HG03103 (cell line): Measurements from ENCODE around the gene LYST.
A peak's percentile ranks its signal among the peaks of the same experiment; 100 is the strongest.
"Not testable (repeated sequence)": the region's sequence is repeated elsewhere in the genome, so short reads cannot be mapped to it uniquely, and the experiment has no call there.

Experiments
- ATAC-seq: cut with Tn5 transposase; IDR thresholded peaks from one replicate; pipeline ENCODE4 v1.9.1; 2021; ENCODE audit warnings: low read depth; ENCODE audit not compliant: unreplicated experiment

The LYST gene

GRCh38 chr1:235863699-235864093 lies 3.0 kb downstream of the LYST start:
- ATAC-seq: no peak

DNA sequence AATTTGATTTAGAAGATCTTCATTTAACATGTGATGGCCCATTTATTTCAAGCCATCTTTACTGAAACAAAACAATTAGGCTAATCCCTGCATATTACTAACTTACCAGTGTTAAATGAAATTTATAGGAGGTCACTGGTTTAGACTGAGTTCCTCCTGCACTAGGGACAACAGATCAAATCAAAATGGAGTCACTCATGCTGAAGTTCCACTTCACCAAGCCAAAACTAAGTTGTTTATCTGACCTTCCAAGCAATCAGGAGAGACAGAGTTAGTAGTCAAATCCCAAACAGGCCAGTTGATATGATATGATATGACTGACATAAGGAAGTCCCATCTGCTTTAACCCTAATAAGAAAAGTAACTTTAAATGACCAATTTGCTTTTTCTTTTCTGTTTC lies 4.8 kb downstream of the LYST start:
- ATAC-seq: no peak

- ATAC-seq: no peak
These were observed 5.9 kb downstream of the LYST start for GRCh38 chr1:235860829-235861228.

GRCh38 chr1:235859789-235860188 lies 6.9 kb downstream of the LYST start:
- no peak for ATAC-seq

DNA sequence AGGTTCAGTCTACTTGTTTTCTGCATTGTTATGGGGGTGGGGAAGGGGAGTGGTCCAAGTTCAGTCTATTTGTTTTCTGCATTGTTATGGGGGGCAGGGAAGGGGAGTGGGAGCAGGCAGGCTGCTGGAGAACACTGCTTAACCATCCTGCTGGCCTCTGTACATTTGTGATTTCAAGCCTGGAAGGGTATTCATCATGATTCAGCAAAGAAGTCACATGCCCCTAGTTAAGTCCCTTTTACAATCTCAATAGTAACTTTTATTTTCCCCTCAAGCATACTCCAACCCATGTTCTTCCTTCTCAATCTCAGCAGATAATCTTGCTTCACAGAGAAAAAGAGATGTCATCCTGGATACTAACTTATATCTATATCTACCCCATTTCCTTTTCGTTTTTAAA lies 7.9 kb downstream of the LYST start:
- no peak for ATAC-seq

DNA sequence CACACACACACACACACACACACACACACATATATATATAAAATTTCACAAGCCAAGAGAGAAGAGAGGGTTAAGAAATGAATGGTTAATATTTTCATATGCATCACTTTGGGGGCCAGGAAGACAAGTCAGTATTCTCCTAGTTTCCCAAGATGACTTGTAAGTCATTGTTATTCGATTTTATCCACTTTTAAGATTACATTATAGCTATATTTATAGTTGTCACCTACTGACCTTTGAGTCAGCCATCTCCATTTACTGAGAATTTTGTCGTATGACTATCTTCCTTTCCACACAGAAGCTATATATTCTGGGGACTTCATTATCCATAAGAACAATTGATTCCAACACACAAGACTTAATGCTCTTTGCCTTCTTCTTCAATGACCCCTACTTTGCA lies 8.9 kb downstream of the LYST start:
- no peak for ATAC-seq

DNA sequence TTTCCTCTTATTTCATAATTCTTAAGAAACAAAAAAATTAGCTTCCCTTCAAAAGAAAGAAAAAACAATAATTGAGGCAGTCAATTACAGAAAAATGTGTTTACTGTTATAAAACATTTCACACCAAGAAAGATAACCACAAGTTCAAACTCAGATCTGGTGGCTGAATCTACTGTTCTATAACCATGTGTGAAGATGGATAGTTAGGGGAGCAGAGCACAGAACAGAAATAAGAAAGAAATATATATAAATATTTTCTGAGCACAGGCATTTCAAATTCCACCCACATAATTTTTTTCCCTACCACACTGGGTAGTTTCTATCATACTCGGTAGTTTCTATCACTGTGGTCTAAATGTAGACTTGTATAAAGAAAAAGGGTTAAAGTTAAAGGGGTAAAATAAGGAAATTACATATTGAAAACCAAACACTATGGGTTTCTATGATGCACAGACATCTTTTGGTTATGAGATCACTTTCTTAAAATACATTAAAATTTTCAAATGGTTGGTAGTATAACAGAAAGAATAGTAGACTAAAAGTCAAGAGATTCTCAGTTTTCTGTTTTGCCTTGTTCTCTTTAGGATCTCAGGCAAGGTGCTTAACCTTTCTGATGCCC lies 10.8 kb downstream of the LYST start:
- no peak for ATAC-seq

DNA sequence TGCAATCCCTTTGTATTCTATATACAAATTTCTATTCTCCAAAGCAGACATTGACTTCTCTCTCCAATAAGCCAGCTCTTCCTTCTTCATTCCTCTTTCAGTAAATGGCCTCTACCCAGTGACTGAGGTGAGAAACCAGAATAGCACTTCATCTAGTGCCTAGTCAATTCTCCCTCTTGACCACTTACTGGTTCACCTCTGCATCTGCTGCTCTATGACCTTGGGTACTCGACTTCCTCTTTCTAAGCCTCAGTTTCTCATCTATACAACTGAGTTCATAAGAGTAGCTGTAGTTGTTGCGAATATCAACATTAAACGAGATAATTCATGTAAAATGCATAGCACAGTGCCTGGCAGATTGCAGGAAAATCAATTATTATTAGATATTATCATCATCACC lies 12.4 kb downstream of the LYST start:
- no peak for ATAC-seq

GRCh38 chr1:235853653-235854052 lies 13.1 kb downstream of the LYST start:
- no peak for ATAC-seq

GRCh38 chr1:235852887-235853286 lies 13.8 kb downstream of the LYST start:
- ATAC-seq: no peak

DNA sequence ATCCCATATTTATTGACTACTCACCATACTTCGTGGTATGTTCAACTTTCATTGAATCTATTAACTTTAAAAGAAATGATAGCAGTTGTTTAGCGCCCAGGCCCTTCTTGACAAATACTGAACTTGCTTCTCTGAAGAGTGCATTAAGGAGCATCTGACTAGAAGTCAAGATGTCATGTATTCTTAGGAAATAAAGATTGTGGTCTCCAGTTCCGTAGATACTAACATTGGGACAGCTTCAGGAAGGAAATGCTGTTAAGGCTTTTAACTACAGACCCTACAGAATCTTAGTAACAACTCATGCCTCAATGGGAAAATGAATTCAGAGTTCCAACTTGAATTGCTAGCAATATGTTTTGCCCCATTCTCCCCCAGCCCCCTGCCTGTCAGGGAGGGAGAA lies 14.8 kb downstream of the LYST start:
- no peak for ATAC-seq

- not testable (repeated sequence) for ATAC-seq
These were observed 18.5 kb downstream of the LYST start for GRCh38 chr1:235848251-235848650.

GRCh38 chr1:235845656-235846107 lies 21.0 kb downstream of the LYST start:
- not testable (repeated sequence) for ATAC-seq

DNA sequence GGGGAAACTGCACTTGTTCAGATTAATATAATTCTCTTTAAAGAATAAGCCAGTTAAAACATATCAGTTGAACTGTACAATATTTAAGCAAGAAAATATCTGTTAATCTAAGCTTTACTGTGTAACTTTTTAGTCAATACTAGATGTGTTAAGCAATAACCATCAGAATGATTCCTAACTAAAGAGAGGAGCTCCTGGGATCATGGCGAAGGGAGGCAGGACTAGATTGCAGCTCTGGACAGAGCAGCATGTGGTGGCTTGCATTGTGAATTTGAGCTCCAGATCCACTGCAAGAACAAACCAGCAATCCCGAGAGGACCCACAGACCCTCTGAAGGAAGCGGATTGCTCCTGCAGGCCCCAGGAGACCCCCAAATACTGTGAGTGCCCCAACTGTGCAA lies 21.9 kb downstream of the LYST start:
- ATAC-seq: no peak

DNA sequence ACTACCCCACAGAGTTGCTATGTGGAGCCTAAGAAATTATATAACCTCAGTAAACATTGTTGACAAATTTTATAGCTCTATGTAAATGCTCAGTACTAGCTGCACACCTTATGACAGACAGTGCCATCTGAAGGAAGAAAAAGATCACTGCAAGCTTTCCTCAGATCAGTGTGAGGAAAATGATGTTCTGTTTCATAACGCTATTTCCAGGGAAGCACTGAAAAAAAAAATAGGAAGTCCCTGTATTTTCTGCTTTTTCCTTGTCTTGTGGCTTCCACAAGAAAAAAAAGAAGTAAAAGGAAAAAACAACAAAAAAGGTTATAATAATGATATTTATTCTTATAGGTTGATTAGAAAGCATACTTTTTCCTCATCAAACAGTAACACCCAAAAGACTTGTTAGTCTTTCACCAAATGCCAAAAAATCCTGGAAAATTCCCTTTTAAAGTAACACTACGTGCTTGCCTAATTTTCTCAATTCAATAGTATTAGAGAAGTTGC lies 23.2 kb downstream of the LYST start:
- ATAC-seq: peak; percentile 67

DNA sequence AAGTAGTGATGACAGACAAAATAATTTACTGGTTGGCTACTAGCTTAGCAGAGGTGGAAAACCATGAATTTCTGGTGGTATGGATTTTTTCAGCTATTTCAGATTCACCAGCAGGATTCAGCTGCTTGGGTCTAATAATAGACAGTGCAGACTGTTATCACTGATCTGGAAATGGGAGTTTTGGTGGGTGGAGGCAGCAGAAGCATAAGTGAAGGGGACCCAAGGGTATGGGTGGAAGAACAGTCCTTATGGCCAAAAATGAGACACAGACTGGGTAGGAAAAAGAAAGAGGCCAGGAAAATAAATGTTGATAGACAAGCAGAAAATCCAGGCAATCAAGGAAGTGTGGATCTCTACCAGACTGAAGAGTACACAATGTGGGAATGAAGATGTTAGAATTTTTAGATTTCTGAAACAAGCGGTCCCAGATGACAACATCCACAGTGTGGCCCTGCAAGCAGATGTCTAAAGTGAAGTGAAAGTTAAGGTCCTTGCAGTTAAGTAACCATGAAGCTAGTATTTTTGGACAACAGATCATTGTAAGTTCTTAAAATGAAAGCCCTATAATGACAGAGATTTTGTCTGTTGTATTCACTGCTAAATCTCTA lies 24.7 kb downstream of the LYST start:
- peak; percentile 72 for ATAC-seq

- no peak for ATAC-seq
These were observed 28.7 kb downstream of the LYST start for GRCh38 chr1:235838021-235838420.

- ATAC-seq: no peak
These were observed 31.5 kb downstream of the LYST start for GRCh38 chr1:235835226-235835625.

GRCh38 chr1:235834620-235835019 lies 32.1 kb downstream of the LYST start:
- ATAC-seq: no peak

- no peak for ATAC-seq
These were observed 34.7 kb downstream of the LYST start for GRCh38 chr1:235832011-235832410.

GRCh38 chr1:235831148-235831547 lies 35.6 kb downstream of the LYST start:
- ATAC-seq: peak; percentile 88

DNA sequence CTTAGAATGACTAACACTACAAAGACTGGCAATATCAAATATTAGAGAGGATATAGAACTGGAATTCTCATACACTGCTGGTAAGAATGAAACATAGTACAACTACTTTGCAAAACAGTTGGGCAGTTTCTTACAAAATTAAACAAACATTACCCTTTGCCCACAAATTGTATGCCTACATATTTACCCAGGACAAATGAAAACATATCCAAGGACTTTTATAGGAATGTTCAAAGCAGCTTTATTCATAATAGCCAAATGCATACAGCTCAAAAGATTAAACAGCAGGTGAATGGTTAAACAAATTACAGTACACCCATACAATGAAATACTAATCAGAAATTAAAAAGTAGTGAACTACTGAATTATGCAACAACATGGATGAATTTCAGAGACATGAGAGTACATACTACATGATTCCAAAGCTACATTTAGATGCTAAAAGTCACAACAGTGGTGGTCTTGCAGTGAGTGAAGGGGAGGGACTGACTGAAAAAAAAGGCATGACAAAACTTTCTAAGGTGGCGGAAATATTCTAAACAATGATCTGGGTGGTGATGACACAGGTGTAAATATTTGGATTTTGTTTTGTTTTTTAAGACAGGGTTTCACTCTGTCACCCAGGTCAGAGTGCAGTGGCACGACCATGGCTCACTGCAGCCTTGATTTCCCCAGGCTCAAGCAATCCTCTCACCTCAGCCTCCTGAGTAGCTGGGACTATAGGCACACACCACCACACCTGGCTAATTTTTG lies 40.4 kb downstream of the LYST start:
- no peak for ATAC-seq
